ENCODE results near the gene GHRH. TPM values are rescaled to one million over a fixed set of nuclear protein-coding genes. Genes with fewer than 3 reads are reported as not detected.

The GHRH gene
- total and polyA plus RNA-seq, 4 donors = not detected

Other genes starting within 250 kb of the GHRH start
- gene RBL1, start 165.8 kb downstream of the GHRH start, total RNA-seq = 10 to 100 TPM in 1 of 2 donors, 1 to 10 TPM in 1; 3.3 to 14.7 TPM
- under 1 TPM; 0.60 to 0.71 TPM for gene RBL1, start 165.8 kb downstream of the GHRH start, polyA plus RNA-seq
- gene RPN2, start 82.5 kb downstream of the GHRH start, total RNA-seq = 100 to 1,000 TPM; 153 to 241 TPM
- 100 to 1,000 TPM; 154 to 199 TPM for gene RPN2, start 82.5 kb downstream of the GHRH start, polyA plus RNA-seq
- gene MROH8, start 82.3 kb downstream of the GHRH start, total RNA-seq = 1 to 10 TPM; 2.0 to 5.1 TPM
- gene MROH8, start 82.3 kb downstream of the GHRH start, polyA plus RNA-seq = 1 to 10 TPM; 1.3 to 2.0 TPM
- 10 to 100 TPM in 1 of 2 donors, 1 to 10 TPM in 1; 10.0 to 10.8 TPM for gene MANBAL, start 27.8 kb upstream of the GHRH start, total RNA-seq
- 10 to 100 TPM; 15.1 to 23.2 TPM for gene MANBAL, start 27.8 kb upstream of the GHRH start, polyA plus RNA-seq
- 10 to 100 TPM in 1 of 2 donors, 1 to 10 TPM in 1; 7.1 to 21.2 TPM for gene SRC, start 84.3 kb upstream of the GHRH start, total RNA-seq
- 1 to 10 TPM; 3.3 to 3.7 TPM for gene SRC, start 84.3 kb upstream of the GHRH start, polyA plus RNA-seq

All from liver (tissue), 4 donors.